Measurements from ENCODE around the gene CORO1A.
A peak's percentile ranks its signal among the peaks of the same experiment; 100 is the strongest.

CORO1A gene

GRCh38 chr16:30183233-30184095 lies at the start of gene CORO1A:
CORO1A (plus strand) TSS chr16:30183602; CDS start chr16:30185210, 1,608 bp downstream.
- peaks cover 5% of the 10 kb centered on the region for H3K27me3 Mint-ChIP-seq
- H3K36me3 Mint-ChIP-seq = peaks cover 42% of the 10 kb centered on the region
- CTCF ChIA-PET = interaction anchor here (0.9 kb wide), 1 partner anchor 91 kb away, joined by 4 read pairs; the partner anchor contains the start of gene TBX6
- no peaks in the 10 kb centered on the region for H3K9me3 Mint-ChIP-seq
- H3K4me3 Mint-ChIP-seq = peak within 1 kb of the TSS; percentile 100
- peak; percentile 91 for DNase-seq
- H3K27ac Mint-ChIP-seq = peak within 1 kb of the TSS; percentile 98
- H3K4me1 Mint-ChIP-seq = peaks cover 34% of the 10 kb centered on the region

GRCh38 chr16:30136971-30137605 lies 46.3 kb upstream of the CORO1A start:
- Mint-ChIP-seq H3K4me3 (no peak overlapping the region), H3K9me3 (peaks cover 1% of the 10 kb centered on the region), H3K27ac (no peak overlapping the region), H3K27me3 (peaks cover 4% of the 10 kb centered on the region), H3K4me1 (peaks cover 19% of the 10 kb centered on the region), H3K36me3 (no peaks in the 10 kb centered on the region)
- no peak for DNase-seq
- CTCF ChIA-PET = no interaction called here

- Mint-ChIP-seq H3K4me1 (peaks cover 19% of the 10 kb centered on the region), H3K27ac (no peak overlapping the region), H3K36me3 (no peaks in the 10 kb centered on the region), H3K27me3 (peaks cover 4% of the 10 kb centered on the region), H3K4me3 (no peak overlapping the region), H3K9me3 (peaks cover under 1% of the 10 kb centered on the region)
- DNase-seq = no peak
- CTCF ChIA-PET = no interaction called here
These were observed 45.5 kb upstream of the CORO1A start for GRCh38 chr16:30137897-30138296.

- CTCF ChIA-PET = interaction anchor here (1.2 to 2.3 kb wide), 5 partner anchors 25 to 270 kb away, joined by 3 to 8 read pairs (median 4); partner anchors contain the start of gene TBX6
- Mint-ChIP-seq H3K9me3 (no peaks in the 10 kb centered on the region), H3K4me3 (no peak overlapping the region), H3K36me3 (no peaks in the 10 kb centered on the region), H3K27ac (peak overlapping the region; percentile 73), H3K27me3 (peaks cover 4% of the 10 kb centered on the region), H3K4me1 (peaks cover 25% of the 10 kb centered on the region)
- DNase-seq = peak; percentile 32
These were observed 43.6 kb upstream of the CORO1A start for GRCh38 chr16:30139583-30140481.

GRCh38 chr16:30141750-30142149 lies 41.7 kb upstream of the CORO1A start:
- no peak overlapping the region for H3K27ac Mint-ChIP-seq
- H3K27me3 Mint-ChIP-seq = no peaks in the 10 kb centered on the region
- H3K9me3 Mint-ChIP-seq = no peaks in the 10 kb centered on the region
- CTCF ChIA-PET = interaction anchor here (1.1 to 1.7 kb wide), 2 partner anchors 27 to 50 kb away, joined by 4 to 7 read pairs; partner anchors contain the start of gene TBX6
- no peak for DNase-seq
- no peaks in the 10 kb centered on the region for H3K36me3 Mint-ChIP-seq
- no peak overlapping the region for H3K4me3 Mint-ChIP-seq
- H3K4me1 Mint-ChIP-seq = peaks cover 28% of the 10 kb centered on the region

- Mint-ChIP-seq H3K4me3 (no peak overlapping the region), H3K27ac (no peak overlapping the region), H3K36me3 (no peaks in the 10 kb centered on the region), H3K4me1 (peaks cover 28% of the 10 kb centered on the region), H3K9me3 (peaks cover under 1% of the 10 kb centered on the region), H3K27me3 (no peaks in the 10 kb centered on the region)
- CTCF ChIA-PET = interaction anchor here (0.6 to 1.8 kb wide), 15 partner anchors 9 to 273 kb away, joined by 3 to 8 read pairs (median 4); partner anchors contain the start of genes TBX6, YPEL3 and ZNF771
- peak; percentile 48 for DNase-seq
These were observed 40.6 kb upstream of the CORO1A start for GRCh38 chr16:30142672-30143346.

- peaks cover 2% of the 10 kb centered on the region for H3K9me3 Mint-ChIP-seq
- CTCF ChIA-PET = interaction anchor here (0.8 to 1.8 kb wide), 13 partner anchors 9 to 273 kb away, joined by 3 to 8 read pairs (median 4); partner anchors contain the start of genes TBX6, YPEL3 and ZNF771
- H3K27ac Mint-ChIP-seq = no peak overlapping the region
- no peaks in the 10 kb centered on the region for H3K27me3 Mint-ChIP-seq
- no peak overlapping the region for H3K4me3 Mint-ChIP-seq
- H3K36me3 Mint-ChIP-seq = no peaks in the 10 kb centered on the region
- DNase-seq = no peak
- peaks cover 28% of the 10 kb centered on the region for H3K4me1 Mint-ChIP-seq
These were observed 40.1 kb upstream of the CORO1A start for GRCh38 chr16:30143347-30143702.

- peaks cover 1% of the 10 kb centered on the region for H3K36me3 Mint-ChIP-seq
- H3K9me3 Mint-ChIP-seq = peaks cover 4% of the 10 kb centered on the region
- H3K4me1 Mint-ChIP-seq = peaks cover 26% of the 10 kb centered on the region
- no peak overlapping the region for H3K27ac Mint-ChIP-seq
- no peak overlapping the region for H3K4me3 Mint-ChIP-seq
- DNase-seq = no peak
- no peaks in the 10 kb centered on the region for H3K27me3 Mint-ChIP-seq
- CTCF ChIA-PET = interaction anchor here (1.4 kb wide), 1 partner anchor 265 kb away, joined by 6 read pairs; no protein-coding TSS in a partner anchor
These were observed 39.4 kb upstream of the CORO1A start for GRCh38 chr16:30144017-30144416.

GRCh38 chr16:30144917-30145316 lies 38.5 kb upstream of the CORO1A start:
- Mint-ChIP-seq H3K4me1 (peaks cover 19% of the 10 kb centered on the region), H3K36me3 (peaks cover 4% of the 10 kb centered on the region), H3K9me3 (peaks cover 9% of the 10 kb centered on the region), H3K27me3 (no peaks in the 10 kb centered on the region), H3K27ac (no peak overlapping the region), H3K4me3 (no peak overlapping the region)
- CTCF ChIA-PET = no interaction called here
- DNase-seq = no peak

GRCh38 chr16:30145657-30146056 lies 37.7 kb upstream of the CORO1A start:
- Mint-ChIP-seq H3K9me3 (peaks cover 12% of the 10 kb centered on the region), H3K27ac (no peak overlapping the region), H3K27me3 (peaks cover 6% of the 10 kb centered on the region), H3K4me1 (peaks cover 16% of the 10 kb centered on the region), H3K4me3 (no peak overlapping the region), H3K36me3 (peaks cover 4% of the 10 kb centered on the region)
- CTCF ChIA-PET = interaction anchor here (0.6 kb wide), 1 partner anchor 33 kb away, joined by 3 read pairs; the partner anchor contains the start of gene GDPD3
- no peak for DNase-seq

GRCh38 chr16:30147843-30148510 lies 35.4 kb upstream of the CORO1A start:
- CTCF ChIA-PET = interaction anchor here (0.6 to 1.0 kb wide), 2 partner anchors 10 to 244 kb away, joined by 3 read pairs; no protein-coding TSS in a partner anchor
- peaks cover 8% of the 10 kb centered on the region for H3K4me1 Mint-ChIP-seq

GRCh38 chr16:30149250-30149930 lies 34.0 kb upstream of the CORO1A start:
- CTCF ChIA-PET = no interaction called here
- Mint-ChIP-seq H3K9me3 (peaks cover 17% of the 10 kb centered on the region), H3K36me3 (peaks cover 6% of the 10 kb centered on the region), H3K27me3 (peaks cover 11% of the 10 kb centered on the region), H3K4me1 (peaks cover 3% of the 10 kb centered on the region), H3K27ac (no peak overlapping the region), H3K4me3 (no peak overlapping the region)
- DNase-seq = no peak

More at GRCh38 chr16:30147843-30148510, 35.4 kb upstream of the CORO1A start:
- H3K27me3 Mint-ChIP-seq = peaks cover 11% of the 10 kb centered on the region
- H3K27ac Mint-ChIP-seq = no peak overlapping the region
- no peak for DNase-seq
- H3K4me3 Mint-ChIP-seq = no peak overlapping the region
- peaks cover 17% of the 10 kb centered on the region for H3K9me3 Mint-ChIP-seq
- H3K36me3 Mint-ChIP-seq = peaks cover 6% of the 10 kb centered on the region

All from activated naive CD4-positive, alpha-beta T cell treated with anti-CD3 and anti-CD28 coated beads, Interleukin-2, amount 10 ng/mL, durations not matched to agents 7 days and 5 days (primary cell).